Keratinocyte (primary cell): ENCODE measurements around the gene MRPL33. TPM values are rescaled to one million over a fixed set of nuclear protein-coding genes. Genes with fewer than 3 reads are reported as not detected.

Source experiments
- DNase-seq: peaks from one replicate; pipeline ENCODE4 v3.0.0-alpha.2; 2011; ENCODE audit warnings: low read depth, missing footprints, low spot score
- FAIRE-seq: peaks from 2 replicates; lab custom pipeline; 2011; peaks lifted over from hg19 to GRCh38; lab: Jason Lieb, UNC
- H2AFZ ChIP-seq: 2 replicates; pipeline ENCODE4 v1.6.0; 2012; ENCODE audit warnings: low read length, control low read depth, inconsistent platforms; ENCODE audit not compliant: control insufficient read depth
- H3K27ac ChIP-seq: 2 replicates; pipeline ENCODE4 v1.5.1; 2011; ENCODE audit warnings: low read length; ENCODE audit not compliant: control insufficient read depth, insufficient read depth
- H3K27me3 ChIP-seq: 3 replicates; pipeline ENCODE4 v1.6.0; 2011; ENCODE audit warnings: low read length; ENCODE audit not compliant: control insufficient read depth, insufficient read depth; ENCODE audit errors: extremely low read depth
- H3K36me3 ChIP-seq, 2 experiments: 2 replicates in 1 of 2; 3 replicates in 1 of 2; pipeline ENCODE4 v1.5.1; 2011; ENCODE audit warnings: low read length in 2 of 2, mild to moderate bottlenecking in 1 of 2; ENCODE audit not compliant: control insufficient read depth in 2 of 2, insufficient read depth in 2 of 2; ENCODE audit errors: extremely low read depth in 1 of 2
- H3K4me1 ChIP-seq: 3 replicates; pipeline ENCODE4 v1.5.1; 2011; ENCODE audit warnings: low read length; ENCODE audit not compliant: control insufficient read depth, insufficient read depth; ENCODE audit errors: extremely low read depth
- H3K4me2 ChIP-seq: 3 replicates; pipeline ENCODE4 v1.6.0; 2011; ENCODE audit warnings: low read depth, low read length; ENCODE audit not compliant: control insufficient read depth, insufficient read depth; ENCODE audit errors: extremely low read depth
- H3K4me3 ChIP-seq, 3 experiments: fragments of 200-600 bp in 1 of 3; sonication (generic) in 1 of 3; 2 replicates in 2 of 3; 3 replicates in 1 of 3; pipeline ENCODE4 v1.5.1; 2011 to 2016; ENCODE audit warnings: low read length in 3 of 3, mild to moderate bottlenecking in 3 of 3, control low read depth in 2 of 3, inconsistent platforms in 1 of 3, low read depth in 1 of 3, mixed read lengths in 1 of 3, mixed run types in 1 of 3, moderate library complexity in 1 of 3; ENCODE audit not compliant: control insufficient read depth in 2 of 3, insufficient read depth in 2 of 3; ENCODE audit errors: extremely low read depth in 1 of 3
- H3K79me2 ChIP-seq: 2 replicates; pipeline ENCODE4 v1.6.0; 2012; ENCODE audit warnings: low read length; ENCODE audit not compliant: control insufficient read depth, insufficient read depth
- H3K9ac ChIP-seq: 3 replicates; pipeline ENCODE4 v1.6.0; 2011; ENCODE audit warnings: low read length; ENCODE audit not compliant: control insufficient read depth, insufficient read depth; ENCODE audit errors: extremely low read depth
- H3K9me1 ChIP-seq: 3 replicates; pipeline ENCODE4 v1.6.0; 2011; ENCODE audit warnings: low read length; ENCODE audit not compliant: control insufficient read depth, insufficient read depth; ENCODE audit errors: extremely low read depth
- H3K9me3 ChIP-seq: 2 replicates; pipeline ENCODE4 v1.5.1; 2012; ENCODE audit warnings: low read depth, low read length; ENCODE audit not compliant: control insufficient read depth
- H4K20me1 ChIP-seq: 3 replicates; pipeline ENCODE4 v1.6.0; 2011; ENCODE audit warnings: low read length; ENCODE audit not compliant: control insufficient read depth, insufficient read depth; ENCODE audit errors: extremely low read depth
- EZH2 ChIP-seq: IDR thresholded peaks from one replicate; pipeline ENCODE4 v1.6.1; 2012; ENCODE audit warnings: inconsistent platforms, mild to moderate bottlenecking, low read length, moderate library complexity
- dilution Hi-C: fragments of 300-500 bp; cut with MboI; formaldehyde crosslinking; loops from one replicate; pipeline ENCODE4 v1.7.0; 2020; ENCODE audit warnings: low sequenced_read_pairs; ENCODE audit not compliant: extremely low pct_ligation_motif_present
- polyA plus RNA-seq, 5 experiments: library from polyadenylated mRNA; depleted of rRNA in 3 of 5; stranded (reverse) in 3 of 5; stranded (forward) in 1 of 5; unstranded in 1 of 5; fragments of >200 nt; gene quantifications; 1 replicate in 1 of 5; 2 replicates in 3 of 5; 3 replicates in 1 of 5; pipeline versions ENCODE4 v1.2.1 to v1.2.3, GENCODE V29; 2011 to 2012; ENCODE audit warnings: missing spikeins in 2 of 5, low read depth in 1 of 5, low replicate concordance in 1 of 5
- TF ChIP-seq, protein P1 (sequence below), 3 experiments: IDR thresholded peaks in 1 of 3; conservative IDR thresholded peaks in 1 of 3; optimal IDR thresholded peaks in 1 of 3; 2 replicates in 2 of 3; 3 replicates in 1 of 3; pipeline versions ENCODE3 to v1.5.1; 2011; ENCODE audit warnings: low read length in 3 of 3, mild to moderate bottlenecking in 3 of 3, moderate library complexity in 2 of 3, control low read depth in 1 of 3, inconsistent platforms in 1 of 3; ENCODE audit not compliant: insufficient read depth in 2 of 3; ENCODE audit errors: extremely low read depth in 1 of 3

MRPL33 gene
- polyA plus RNA-seq, 1 donor (not counting 4 experiments of a cell fraction or from before 2014, with no cell fraction given) = 110 TPM

DNA sequence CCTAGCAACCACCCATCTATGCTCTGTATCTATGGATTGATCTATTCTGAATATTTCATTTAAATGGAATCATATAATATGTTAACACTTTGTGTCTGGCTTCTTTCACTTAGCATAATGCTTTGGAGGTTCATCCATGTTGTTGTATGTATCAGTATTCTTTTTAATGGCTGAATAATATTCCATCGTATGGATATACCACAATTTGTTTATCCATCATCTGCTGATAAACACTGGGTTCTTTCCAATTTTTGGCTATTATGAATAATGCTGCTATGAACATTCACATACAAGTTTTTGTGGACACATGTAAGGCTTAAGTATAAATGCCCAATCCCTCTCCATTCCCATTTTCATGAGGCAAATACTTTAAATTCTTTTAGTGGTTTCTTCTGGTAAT lies 52.9 kb downstream of the MRPL33 start:
- H3K9ac ChIP-seq = no peak overlapping the region
- FAIRE-seq (no peak), DNase-seq (no peak)
- no peaks in the 10 kb centered on the region for H3K27me3 ChIP-seq
- TF ChIP-seq, protein P1, sequence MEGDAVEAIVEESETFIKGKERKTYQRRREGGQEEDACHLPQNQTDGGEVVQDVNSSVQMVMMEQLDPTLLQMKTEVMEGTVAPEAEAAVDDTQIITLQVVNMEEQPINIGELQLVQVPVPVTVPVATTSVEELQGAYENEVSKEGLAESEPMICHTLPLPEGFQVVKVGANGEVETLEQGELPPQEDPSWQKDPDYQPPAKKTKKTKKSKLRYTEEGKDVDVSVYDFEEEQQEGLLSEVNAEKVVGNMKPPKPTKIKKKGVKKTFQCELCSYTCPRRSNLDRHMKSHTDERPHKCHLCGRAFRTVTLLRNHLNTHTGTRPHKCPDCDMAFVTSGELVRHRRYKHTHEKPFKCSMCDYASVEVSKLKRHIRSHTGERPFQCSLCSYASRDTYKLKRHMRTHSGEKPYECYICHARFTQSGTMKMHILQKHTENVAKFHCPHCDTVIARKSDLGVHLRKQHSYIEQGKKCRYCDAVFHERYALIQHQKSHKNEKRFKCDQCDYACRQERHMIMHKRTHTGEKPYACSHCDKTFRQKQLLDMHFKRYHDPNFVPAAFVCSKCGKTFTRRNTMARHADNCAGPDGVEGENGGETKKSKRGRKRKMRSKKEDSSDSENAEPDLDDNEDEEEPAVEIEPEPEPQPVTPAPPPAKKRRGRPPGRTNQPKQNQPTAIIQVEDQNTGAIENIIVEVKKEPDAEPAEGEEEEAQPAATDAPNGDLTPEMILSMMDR (optimal IDR thresholded peaks at IDR 0.05 in 1 of 3, IDR thresholded peaks at IDR 0.05 in 1 of 3, conservative IDR thresholded peaks at IDR 0.05 in 1 of 3; ENCODE audit: extremely low read depth in 1 of 3, insufficient read depth in 2 of 3, low read length in 3 of 3) = no peak
- no peak for TF ChIP-seq EZH2
- no peak overlapping the region for H3K4me3 ChIP-seq
- no peaks in the 10 kb centered on the region for H3K4me1 ChIP-seq
- H3K27ac ChIP-seq = no peak overlapping the region
- H3K79me2 ChIP-seq = no peaks in the 10 kb centered on the region
- H3K9me1 ChIP-seq = no peaks in the 10 kb centered on the region
- no peaks in the 10 kb centered on the region for H3K36me3 ChIP-seq
- no peak overlapping the region for H3K4me2 ChIP-seq
- dilution Hi-C loops = no loop called here
- no peaks in the 10 kb centered on the region for H3K9me3 ChIP-seq
- no peak overlapping the region for H2AFZ ChIP-seq
- H4K20me1 ChIP-seq = no peaks in the 10 kb centered on the region

DNA sequence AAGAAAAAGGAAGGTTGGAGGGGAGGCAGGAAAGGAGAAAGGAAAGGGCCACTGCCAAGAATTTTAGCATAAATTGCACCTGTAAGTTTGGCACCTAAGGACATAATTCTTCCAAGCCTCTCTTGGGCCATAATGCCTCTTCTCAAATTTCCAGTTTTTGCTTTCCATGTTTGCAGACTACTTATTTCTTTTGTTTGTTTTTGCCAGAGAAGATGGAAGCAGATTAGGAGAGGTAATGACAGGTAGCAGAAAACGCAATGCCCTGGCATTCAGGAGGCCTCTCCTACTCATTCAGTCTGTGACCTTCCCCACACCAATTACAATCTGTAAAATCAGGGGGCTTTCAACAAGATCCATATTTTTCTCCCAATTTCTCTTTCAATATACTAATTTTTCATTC lies 56.8 kb downstream of the MRPL33 start:
- FAIRE-seq = no peak

More for the DNA sequence above, 56.8 kb downstream of the MRPL33 start:
- Histone ChIP-seq H2AFZ (no peak overlapping the region), H3K4me3 (no peak overlapping the region), H3K9me1 (no peaks in the 10 kb centered on the region), H3K27me3 (no peaks in the 10 kb centered on the region), H3K36me3 (no peaks in the 10 kb centered on the region), H3K4me1 (peaks cover 13% of the 10 kb centered on the region), H3K9me3 (no peaks in the 10 kb centered on the region), H3K27ac (no peak overlapping the region), H4K20me1 (no peaks in the 10 kb centered on the region), H3K9ac (no peak overlapping the region), H3K79me2 (no peaks in the 10 kb centered on the region), H3K4me2 (no peak overlapping the region)
- no peak for TF ChIP-seq EZH2
- TF ChIP-seq, protein P1 (optimal IDR thresholded peaks at IDR 0.05 in 1 of 3, IDR thresholded peaks at IDR 0.05 in 1 of 3, conservative IDR thresholded peaks at IDR 0.05 in 1 of 3; ENCODE audit: extremely low read depth in 1 of 3, insufficient read depth in 2 of 3, low read length in 3 of 3) = no peak
- no peak for DNase-seq
- dilution Hi-C loops = no loop called here

Other genes starting within 250 kb of the MRPL33 start
- 10.3 to 16.6 TPM (median 11.0 TPM) in 3 replicates for gene ZNF512, start 188.7 kb upstream of the MRPL33 start, polyA plus RNA-seq
- 0.86 to 1.1 TPM (median 1.1 TPM) in 3 replicates for gene CCDC121, start 142.7 kb upstream of the MRPL33 start, polyA plus RNA-seq
- 77.8 to 103 TPM (median 85.7 TPM) in 3 replicates for gene GPN1, start 142.7 kb upstream of the MRPL33 start, polyA plus RNA-seq
- gene SUPT7L, start 108.1 kb upstream of the MRPL33 start, polyA plus RNA-seq = 30.4 to 39.8 TPM (median 38.5 TPM) in 3 replicates
- 10.3 to 17.0 TPM (median 13.5 TPM) in 3 replicates for gene SLC4A1AP, start 107.8 kb upstream of the MRPL33 start, polyA plus RNA-seq
- gene RBKS, start 118.7 kb downstream of the MRPL33 start, polyA plus RNA-seq = 1.5 to 1.9 TPM (median 1.8 TPM) in 3 replicates
- 24.3 to 30.3 TPM (median 29.8 TPM) in 3 replicates for gene BABAM2, start 119.0 kb downstream of the MRPL33 start, polyA plus RNA-seq